ENCODE measurements around the gene EXD3. TPM values are rescaled to one million over a fixed set of nuclear protein-coding genes. Genes with fewer than 3 reads are reported as not detected.
A peak's percentile ranks its signal among the peaks of the same experiment; 100 is the strongest.
"Not testable (repeated sequence)": the region's sequence is repeated elsewhere in the genome, so short reads cannot be mapped to it uniquely, and the experiment has no call there.

Gene EXD3
- total and polyA plus RNA-seq, 2 donors = 7.5 to 12.0 TPM

DNA sequence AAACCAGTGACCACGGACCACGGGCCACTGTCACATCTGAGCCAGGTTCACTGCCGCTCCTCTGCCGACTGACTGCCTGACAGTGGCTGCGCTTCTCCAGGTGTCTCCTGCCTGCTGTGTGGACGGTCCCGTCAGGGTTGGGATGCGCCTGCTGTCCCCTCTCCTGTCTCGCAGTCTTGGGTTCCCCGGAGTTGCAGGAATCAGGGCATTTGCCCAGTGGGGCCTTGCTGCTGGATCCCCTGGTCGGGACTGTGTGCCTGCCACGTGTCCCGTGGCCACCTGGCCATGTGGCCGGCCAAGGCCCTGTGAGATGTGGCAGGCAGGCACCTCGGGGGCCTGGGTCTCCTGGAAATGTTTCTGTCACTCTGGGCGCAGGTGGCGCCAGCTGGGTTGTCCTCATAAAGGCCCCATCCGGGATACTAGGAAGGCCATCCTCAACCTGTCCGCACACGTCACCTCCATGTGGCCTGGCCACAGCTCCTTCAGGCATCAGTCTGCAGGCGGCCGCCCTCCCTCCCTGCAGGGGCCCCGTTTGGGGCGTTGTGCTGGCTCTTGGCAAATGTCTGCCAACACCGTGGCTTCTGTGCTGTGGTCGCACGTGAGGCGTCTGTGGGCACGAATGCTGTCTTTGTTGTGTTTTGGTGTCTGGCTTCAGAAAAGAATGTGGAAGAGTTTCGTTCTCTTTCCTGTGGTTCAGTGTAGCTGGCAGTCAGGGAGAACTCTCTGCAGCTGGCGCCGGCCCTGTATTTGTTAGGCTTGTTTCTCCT is 151.8 kb downstream of the EXD3 start:
- H3K27ac ChIP-seq (ENCODE audit: low read depth) = no peak overlapping the region
- DNase-seq (ENCODE audit: extremely low spot score) = no peak
- no peak overlapping the region for H3K4me3 ChIP-seq (ENCODE audit: low read depth, low read length)
- 87% methylated on average over 32 of the region's 32 CpGs for WGBS
- no peaks in the 10 kb centered on the region for H3K4me1 ChIP-seq (ENCODE audit: insufficient read depth)
- H3K36me3 ChIP-seq (ENCODE audit: insufficient read depth) = no peaks in the 10 kb centered on the region

- H3K4me1 ChIP-seq (ENCODE audit: insufficient read depth) = no peaks in the 10 kb centered on the region
- no peak overlapping the region for H3K27ac ChIP-seq (ENCODE audit: low read depth)
- WGBS = 41% methylated on average over 17 of the region's 17 CpGs
- H3K36me3 ChIP-seq (ENCODE audit: insufficient read depth) = no peaks in the 10 kb centered on the region
- DNase-seq (ENCODE audit: extremely low spot score) = no peak
- H3K4me3 ChIP-seq (ENCODE audit: low read depth, low read length) = no peak overlapping the region
These were observed 153.7 kb downstream of the EXD3 start for GRCh38 chr9:137269231-137269772.

- H3K27ac ChIP-seq (ENCODE audit: low read depth) = peak overlapping the region; percentile 25
- no peak for DNase-seq (ENCODE audit: extremely low spot score)
- no peak overlapping the region for H3K4me3 ChIP-seq (ENCODE audit: low read depth, low read length)
- H3K4me1 ChIP-seq (ENCODE audit: insufficient read depth) = no peaks in the 10 kb centered on the region
- WGBS = 79% methylated on average over 19 of the region's 19 CpGs
- H3K36me3 ChIP-seq (ENCODE audit: insufficient read depth) = peaks cover 3% of the 10 kb centered on the region
These were observed 154.3 kb downstream of the EXD3 start for GRCh38 chr9:137268538-137269201.

GRCh38 chr9:137267933-137268355 is 155.0 kb downstream of the EXD3 start:
- H3K4me3 ChIP-seq (ENCODE audit: low read depth, low read length) = no peak overlapping the region
- no peaks in the 10 kb centered on the region for H3K4me1 ChIP-seq (ENCODE audit: insufficient read depth)
- DNase-seq (ENCODE audit: extremely low spot score) = no peak
- peaks cover 3% of the 10 kb centered on the region for H3K36me3 ChIP-seq (ENCODE audit: insufficient read depth)
- no peak overlapping the region for H3K27ac ChIP-seq (ENCODE audit: low read depth)
- WGBS = 88% methylated on average over 6 of the region's 6 CpGs

DNA sequence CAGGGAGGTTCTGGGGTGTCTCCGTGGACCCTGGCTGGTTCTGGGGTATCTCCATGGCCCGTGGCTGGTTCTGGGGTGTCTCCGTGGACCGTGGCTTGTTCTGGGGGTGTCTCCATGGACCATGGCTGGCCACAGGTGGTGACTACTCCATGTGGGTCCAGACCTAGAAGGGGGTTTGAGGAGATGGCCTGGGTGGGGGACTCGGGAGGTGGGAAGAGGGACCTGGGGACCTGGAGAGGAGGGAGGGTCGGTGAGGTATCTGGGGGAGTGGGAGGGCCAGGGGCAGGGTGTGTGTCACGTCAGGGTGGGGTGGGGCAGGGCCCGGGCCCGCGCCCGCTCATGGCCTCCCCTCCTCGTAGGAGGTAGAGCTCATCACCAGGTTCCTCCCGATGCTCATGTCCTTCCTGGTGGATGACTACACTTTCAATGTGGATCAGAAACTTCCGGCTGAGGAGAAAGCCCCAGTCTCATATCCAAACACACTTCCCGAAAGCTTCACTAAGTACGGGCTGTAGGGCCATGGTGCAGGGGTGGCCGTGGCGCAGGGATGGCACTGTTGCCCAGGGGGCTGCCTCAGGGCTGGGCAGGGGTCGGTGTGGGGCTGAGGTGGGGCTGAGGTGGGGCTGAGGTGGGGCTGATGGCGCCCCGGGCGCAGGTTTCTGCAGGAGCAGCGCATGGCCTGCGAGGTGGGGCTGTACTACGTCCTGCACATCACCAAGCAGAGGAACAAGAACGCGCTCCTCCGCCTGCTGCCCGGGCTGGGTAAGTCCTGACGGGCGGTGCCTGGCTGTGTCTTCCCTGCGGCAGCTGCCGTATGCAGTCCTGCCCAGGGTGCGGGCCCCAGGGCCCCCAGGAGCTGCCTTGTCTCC is 156.1 kb downstream of the EXD3 start:
- no peak for DNase-seq (ENCODE audit: extremely low spot score)
- Histone ChIP-seq H3K4me1 (ENCODE audit: insufficient read depth) (no peaks in the 10 kb centered on the region), H3K4me3 (ENCODE audit: low read depth, low read length) (no peak overlapping the region), H3K36me3 (ENCODE audit: insufficient read depth) (peaks cover 3% of the 10 kb centered on the region), H3K27ac (ENCODE audit: low read depth) (no peak overlapping the region)
- 89% methylated on average over 34 of the region's 34 CpGs for WGBS

DNA sequence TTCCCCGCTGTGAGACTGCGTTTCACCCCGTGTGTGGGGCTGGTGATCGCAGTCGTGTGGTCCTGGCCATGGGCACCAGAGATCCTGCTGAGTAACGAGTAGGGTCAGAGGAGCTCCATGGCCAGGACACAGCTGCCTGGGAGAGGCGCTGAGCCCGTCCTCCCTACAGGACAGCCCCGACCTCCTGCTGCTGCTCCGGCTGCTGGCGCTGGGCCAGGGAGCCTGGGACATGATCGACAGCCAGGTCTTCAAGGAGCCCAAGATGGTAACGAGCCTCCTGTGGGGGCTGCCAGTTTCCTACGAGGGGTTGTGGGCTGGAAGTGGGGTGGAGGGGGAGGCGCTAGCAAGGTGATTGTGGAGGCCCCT is 156.8 kb downstream of the EXD3 start:
- peaks cover 3% of the 10 kb centered on the region for H3K36me3 ChIP-seq (ENCODE audit: insufficient read depth)
- WGBS = 88% methylated on average over 15 of the region's 15 CpGs

GRCh38 chr9:137265496-137266161 is 157.3 kb downstream of the EXD3 start:
- Histone ChIP-seq H3K36me3 (ENCODE audit: insufficient read depth) (peaks cover 3% of the 10 kb centered on the region), H3K4me1 (ENCODE audit: insufficient read depth) (no peaks in the 10 kb centered on the region), H3K4me3 (ENCODE audit: low read depth, low read length) (no peak overlapping the region), H3K27ac (ENCODE audit: low read depth) (no peak overlapping the region)
- no peak for DNase-seq (ENCODE audit: extremely low spot score)
- WGBS = 92% methylated on average over 29 of the region's 29 CpGs

More for the DNA sequence above, 156.8 kb downstream of the EXD3 start:
- no peak overlapping the region for H3K4me3 ChIP-seq (ENCODE audit: low read depth, low read length)
- no peaks in the 10 kb centered on the region for H3K4me1 ChIP-seq (ENCODE audit: insufficient read depth)
- no peak overlapping the region for H3K27ac ChIP-seq (ENCODE audit: low read depth)
- DNase-seq (ENCODE audit: extremely low spot score) = no peak

DNA sequence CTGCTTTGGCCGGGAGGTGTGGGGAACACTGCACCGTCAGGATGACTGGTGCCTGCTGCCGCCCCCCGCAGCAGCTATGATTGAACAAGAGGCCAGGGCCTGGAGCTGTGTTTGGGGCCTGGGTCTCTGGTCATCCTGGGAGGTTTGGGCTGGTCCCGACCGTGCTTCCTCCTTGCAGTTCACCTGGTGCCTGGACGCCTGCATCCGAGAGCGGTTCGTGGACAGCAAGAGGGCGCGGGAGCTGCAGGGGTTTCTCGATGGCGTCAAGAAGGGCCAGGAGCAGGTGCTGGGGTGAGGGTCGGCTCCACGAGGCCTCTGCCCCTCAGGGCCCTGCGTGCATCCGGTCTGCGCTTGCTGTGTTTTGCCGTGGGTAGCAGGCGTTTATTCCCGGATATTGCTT is 158.9 kb downstream of the EXD3 start:
- 95% methylated on average over 22 of the region's 22 CpGs for WGBS
- H3K36me3 ChIP-seq (ENCODE audit: insufficient read depth) = peaks cover 3% of the 10 kb centered on the region
- DNase-seq (ENCODE audit: extremely low spot score) = no peak

GRCh38 chr9:137263506-137263905 is 159.5 kb downstream of the EXD3 start:
- H3K4me1 ChIP-seq (ENCODE audit: insufficient read depth) = no peaks in the 10 kb centered on the region
- H3K4me3 ChIP-seq (ENCODE audit: low read depth, low read length) = no peak overlapping the region
- no peak for DNase-seq (ENCODE audit: extremely low spot score)
- H3K27ac ChIP-seq (ENCODE audit: low read depth) = no peak overlapping the region
- H3K36me3 ChIP-seq (ENCODE audit: insufficient read depth) = peaks cover 3% of the 10 kb centered on the region
- 78% methylated on average over 10 of the region's 10 CpGs for WGBS

More for the DNA sequence above, 158.9 kb downstream of the EXD3 start:
- Histone ChIP-seq H3K4me1 (ENCODE audit: insufficient read depth) (no peaks in the 10 kb centered on the region), H3K4me3 (ENCODE audit: low read depth, low read length) (no peak overlapping the region), H3K27ac (ENCODE audit: low read depth) (no peak overlapping the region)

DNA sequence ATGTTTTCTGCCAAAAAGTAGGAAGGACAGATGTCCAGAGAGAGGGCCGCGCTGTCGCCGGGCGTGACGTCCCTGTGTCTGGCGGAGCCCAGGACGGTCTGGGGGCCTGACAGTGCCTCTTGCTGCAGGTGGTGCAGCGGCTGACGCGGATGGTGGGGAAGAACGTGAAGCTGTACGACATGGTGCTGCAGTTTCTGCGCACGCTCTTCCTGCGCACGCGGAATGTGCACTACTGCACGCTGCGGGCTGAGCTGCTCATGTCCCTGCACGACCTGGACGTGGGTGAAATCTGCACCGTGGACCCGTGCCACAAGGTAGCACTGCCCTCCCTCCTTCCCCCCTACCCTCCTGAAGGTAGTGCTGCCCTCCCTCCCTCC is 160.1 kb downstream of the EXD3 start:
- Histone ChIP-seq H3K4me3 (ENCODE audit: low read depth, low read length) (no peak overlapping the region), H3K27ac (ENCODE audit: low read depth) (no peak overlapping the region), H3K4me1 (ENCODE audit: insufficient read depth) (no peaks in the 10 kb centered on the region), H3K36me3 (ENCODE audit: insufficient read depth) (peaks cover 3% of the 10 kb centered on the region)
- WGBS = 89% methylated on average over 24 of the region's 24 CpGs
- DNase-seq (ENCODE audit: extremely low spot score) = no peak

DNA sequence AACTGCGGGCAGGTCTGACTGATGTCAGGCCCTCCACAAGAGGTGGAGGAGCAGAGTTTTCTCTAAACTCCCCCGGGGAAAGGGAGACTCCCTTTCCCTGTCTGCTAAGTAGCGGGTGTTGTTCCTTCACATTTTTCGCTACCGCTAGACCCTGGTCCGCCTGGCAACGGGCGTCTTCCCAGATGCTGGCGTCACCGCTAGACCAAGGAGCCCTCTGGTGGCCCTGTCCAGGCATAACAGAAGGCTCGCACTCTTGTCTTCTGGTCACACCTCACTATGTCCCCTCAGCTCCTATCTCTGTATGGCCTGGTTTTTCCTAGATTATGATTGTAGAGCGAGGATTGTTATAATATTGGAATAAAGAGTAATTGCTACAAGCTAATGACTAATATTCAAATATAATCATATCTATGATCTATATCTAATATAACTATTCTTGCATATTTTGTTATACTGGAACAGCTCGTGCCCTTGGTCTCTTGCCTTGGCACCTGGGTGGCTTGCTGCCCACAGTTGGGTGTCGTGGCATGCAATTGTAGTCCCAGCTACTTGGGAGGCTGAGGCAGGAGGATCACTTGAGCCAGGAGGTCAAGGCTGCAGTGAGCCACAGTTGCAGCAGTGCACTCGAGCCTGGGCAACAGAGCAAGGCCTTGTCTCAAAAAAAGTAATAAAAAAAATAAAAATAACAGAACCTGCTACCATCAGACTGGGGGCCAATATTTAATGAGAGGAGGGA is 160.6 kb downstream of the EXD3 start:
- H3K4me1 ChIP-seq (ENCODE audit: insufficient read depth); H3K27ac ChIP-seq (ENCODE audit: low read depth); H3K36me3 ChIP-seq (ENCODE audit: insufficient read depth); DNase-seq (ENCODE audit: extremely low spot score); H3K4me3 ChIP-seq (ENCODE audit: low read depth, low read length): not testable (repeated sequence)
- WGBS = 39% methylated on average over 15 of the region's 15 CpGs

All from urinary bladder (tissue), 4 donors.